HEK293T (cell line): ENCODE measurements around the gene CD81.
"Not testable (repeated sequence)": the region's sequence is repeated elsewhere in the genome, so short reads cannot be mapped to it uniquely, and the experiment has no call there.

Experiments
- CTCF ChIA-PET: fragments of 350-600 bp; formaldehyde crosslinking; extraction: SDS; loops from one replicate; lab custom pipeline; 2021; ENCODE audit warnings: antibody characterized with exemption, inconsistent platforms; lab: Yijun Ruan, JAX
- POLR2A ChIA-PET: fragments of 350-600 bp; formaldehyde crosslinking; extraction: SDS; loops from one replicate; lab custom pipeline; 2020; ENCODE audit warnings: antibody characterized with exemption, inconsistent platforms; lab: Yijun Ruan, JAX
- DNase-seq: peaks from one replicate; pipeline ENCODE4 v3.0.0; 2012; ENCODE audit warnings: mixed read lengths; ENCODE audit errors: extremely low spot score
- ARNT ChIP-seq: fragments of 450-650 bp; IDR thresholded peaks from 2 replicates; pipeline ENCODE4 v1.6.1; 2017; ENCODE audit warnings: mild to moderate bottlenecking
- BHLHE40 ChIP-seq: fragments of 450-650 bp; IDR thresholded peaks from 2 replicates; pipeline ENCODE4 v1.6.1; 2016; ENCODE audit warnings: mild to moderate bottlenecking, moderate library complexity, borderline replicate concordance
- CTBP1 ChIP-seq: fragments of 450-650 bp; IDR thresholded peaks from 2 replicates; pipeline ENCODE4 v1.6.1; 2016; ENCODE audit warnings: borderline replicate concordance
- ELF4 ChIP-seq: fragments of 450-650 bp; IDR thresholded peaks from 2 replicates; pipeline ENCODE4 v1.6.1; 2017; ENCODE audit warnings: antibody characterized with exemption
- FOXA1 ChIP-seq: fragments of 450-650 bp; IDR thresholded peaks from 2 replicates; pipeline ENCODE4 v1.6.1; 2016; ENCODE audit warnings: mild to moderate bottlenecking
- FOXK2 ChIP-seq: fragments of 450-650 bp; IDR thresholded peaks from 2 replicates; pipeline ENCODE4 v1.6.1; 2016; ENCODE audit warnings: mild to moderate bottlenecking
- FOXM1 ChIP-seq: fragments of 450-650 bp; IDR thresholded peaks from 2 replicates; pipeline ENCODE4 v1.6.1; 2017; ENCODE audit warnings: mild to moderate bottlenecking, borderline replicate concordance
- HDGF ChIP-seq: fragments of 450-650 bp; IDR thresholded peaks from 2 replicates; pipeline ENCODE4 v1.6.1; 2017; ENCODE audit warnings: antibody characterized with exemption, borderline replicate concordance
- L3MBTL2 ChIP-seq: fragments of 450-650 bp; conservative IDR thresholded peaks from 2 replicates; pipeline ENCODE4 v1.6.1; 2016; ENCODE audit warnings: mild to moderate bottlenecking
- LEF1 ChIP-seq: fragments of 450-650 bp; IDR thresholded peaks from 2 replicates; pipeline ENCODE4 v1.6.1; 2017; ENCODE audit warnings: mild to moderate bottlenecking, borderline replicate concordance
- NFRKB ChIP-seq: fragments of 450-650 bp; IDR thresholded peaks from 2 replicates; pipeline ENCODE4 v1.6.1; 2016; ENCODE audit warnings: mild to moderate bottlenecking, moderate library complexity
- PKNOX1 ChIP-seq: fragments of 450-650 bp; IDR thresholded peaks from 2 replicates; pipeline ENCODE4 v1.6.1; 2016
- SP1 ChIP-seq: fragments of 450-650 bp; IDR thresholded peaks from 2 replicates; pipeline ENCODE4 v1.6.1; 2017
- SUZ12 ChIP-seq: fragments of 450-650 bp; IDR thresholded peaks from 2 replicates; pipeline ENCODE4 v1.6.1; 2016; ENCODE audit warnings: mild to moderate bottlenecking
- TARDBP ChIP-seq: fragments of 450-650 bp; IDR thresholded peaks from 2 replicates; pipeline ENCODE4 v1.6.1; 2016
- ZNF384 ChIP-seq: fragments of 450-650 bp; IDR thresholded peaks from 2 replicates; pipeline ENCODE4 v1.6.1; 2016

CD81 gene

DNA sequence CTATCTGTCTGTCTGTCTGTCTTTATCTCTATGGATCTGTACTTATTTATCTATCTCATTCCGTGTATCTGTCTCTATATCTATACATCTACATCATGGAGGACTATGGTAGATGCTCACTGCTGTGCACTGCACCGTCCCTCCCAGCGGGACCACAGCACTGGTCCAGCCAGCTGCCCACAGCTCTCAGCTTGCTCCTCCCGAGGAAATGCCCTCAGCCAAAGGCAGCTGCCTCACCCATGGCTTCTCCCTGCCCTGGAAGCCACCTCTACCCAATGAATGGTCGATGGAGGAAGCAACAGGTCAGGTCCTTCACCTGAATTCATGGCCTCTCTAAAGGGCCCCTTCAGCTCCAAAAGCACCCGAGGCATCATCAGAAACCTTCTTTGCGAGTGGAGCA, 14.7 kb upstream of the CD81 start:
- TF ChIP-seq FOXA1 (no peak), FOXM1 (no peak), FOXK2 (no peak), ARNT (no peak), ELF4 (no peak), BHLHE40 (no peak)
- no peak for DNase-seq
- POLR2A ChIA-PET: no interaction called here
- CTCF ChIA-PET: no interaction called here

GRCh38 chr11:2363130-2363529, 14.0 kb upstream of the CD81 start:
- DNase-seq: no peak
- CTCF ChIA-PET: no interaction called here
- POLR2A ChIA-PET: no interaction called here
- no peak for TF ChIP-seq HDGF
- TF ChIP-seq SUZ12: no peak
- TF ChIP-seq NFRKB: no peak
- no peak for TF ChIP-seq BHLHE40
- TF ChIP-seq L3MBTL2: no peak

DNA sequence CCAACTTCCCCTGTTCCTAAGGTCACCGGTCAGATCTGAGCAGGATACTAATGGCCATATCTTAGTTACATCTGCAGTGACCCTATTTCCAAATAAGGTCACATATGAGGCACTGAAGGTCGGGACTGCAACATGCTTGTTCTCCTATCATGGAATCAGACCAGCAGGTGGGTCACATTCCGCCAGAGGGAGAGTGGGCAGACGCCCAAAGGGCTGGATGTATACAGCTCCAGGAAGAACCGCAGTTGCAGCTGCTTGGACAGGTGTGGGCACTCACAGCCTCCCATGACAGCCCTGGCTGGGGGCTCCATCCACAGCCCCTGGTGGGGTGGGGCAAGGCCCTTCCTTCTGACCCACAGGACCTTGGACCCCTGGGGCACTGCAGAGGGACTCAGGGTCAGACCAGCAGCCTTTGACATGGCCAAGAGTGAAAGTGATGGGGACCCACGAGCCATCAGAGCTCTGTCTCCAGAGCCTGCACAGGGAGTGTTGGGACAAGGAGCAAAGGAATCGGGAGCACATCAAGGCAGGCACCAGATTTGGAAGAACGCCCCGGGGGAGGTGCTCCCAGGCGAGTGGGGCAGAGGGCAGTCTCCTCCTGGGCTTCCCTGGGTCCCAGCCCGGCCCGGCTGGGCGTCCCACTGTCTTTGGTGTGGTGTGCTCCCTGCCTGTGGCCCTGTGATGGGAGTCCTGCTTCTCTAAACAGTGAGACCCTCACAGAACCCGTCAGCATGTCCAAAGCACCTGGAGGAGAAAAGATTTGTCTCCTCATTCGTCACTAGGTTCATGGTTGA, 13.3 kb upstream of the CD81 start:
- POLR2A ChIA-PET: no interaction called here
- CTCF ChIA-PET: no interaction called here
- TF ChIP-seq L3MBTL2 (no peak), LEF1 (no peak), BHLHE40 (no peak), ARNT (no peak), ELF4 (no peak), SUZ12 (no peak), CTBP1 (no peak), NFRKB (no peak), HDGF (no peak), FOXM1 (no peak), SP1 (no peak), ZNF384 (no peak), TARDBP (no peak)

GRCh38 chr11:2364386-2364785, 12.7 kb upstream of the CD81 start:
- CTCF ChIA-PET: not testable (repeated sequence)

More for the DNA sequence above, 13.3 kb upstream of the CD81 start:
- no peak for DNase-seq

GRCh38 chr11:2365571-2366210, 11.4 kb upstream of the CD81 start:
- POLR2A ChIA-PET: no interaction called here
- DNase-seq: no peak
- CTCF ChIA-PET: no interaction called here
- TF ChIP-seq TARDBP: no peak
- TF ChIP-seq L3MBTL2: no peak
- no peak for TF ChIP-seq SUZ12
- TF ChIP-seq ELF4: no peak
- TF ChIP-seq SP1: no peak
- TF ChIP-seq NFRKB: no peak
- no peak for TF ChIP-seq LEF1
- no peak for TF ChIP-seq FOXA1
- no peak for TF ChIP-seq PKNOX1
- no peak for TF ChIP-seq ZNF384
- no peak for TF ChIP-seq BHLHE40
- no peak for TF ChIP-seq FOXM1
- TF ChIP-seq ARNT: no peak
- no peak for TF ChIP-seq CTBP1
- no peak for TF ChIP-seq HDGF
- TF ChIP-seq FOXK2: no peak

More at GRCh38 chr11:2364386-2364785, 12.7 kb upstream of the CD81 start:
- DNase-seq, POLR2A ChIA-PET: not testable (repeated sequence)

GRCh38 chr11:2366276-2366675, 10.8 kb upstream of the CD81 start:
- no peak for DNase-seq
- POLR2A ChIA-PET: interaction anchor here (2.2 kb wide), 1 partner anchor 11 kb away, joined by 13 read pairs; the partner anchor contains the start of gene CD81
- no peak for TF ChIP-seq ELF4
- TF ChIP-seq SP1: no peak
- no peak for TF ChIP-seq ARNT
- no peak for TF ChIP-seq BHLHE40
- no peak for TF ChIP-seq SUZ12
- TF ChIP-seq NFRKB: no peak
- no peak for TF ChIP-seq FOXM1
- no peak for TF ChIP-seq FOXA1
- CTCF ChIA-PET: interaction anchor here (1.7 kb wide), 1 partner anchor 11 kb away, joined by 4 read pairs; the partner anchor contains the start of gene CD81

- DNase-seq: no peak
- no peak for TF ChIP-seq LEF1
- TF ChIP-seq CTBP1: no peak
- no peak for TF ChIP-seq NFRKB
- no peak for TF ChIP-seq FOXA1
- no peak for TF ChIP-seq SP1
- no peak for TF ChIP-seq ARNT
- TF ChIP-seq SUZ12: no peak
- no peak for TF ChIP-seq ELF4
- TF ChIP-seq PKNOX1: no peak
- TF ChIP-seq L3MBTL2: no peak
- TF ChIP-seq FOXM1: no peak
- TF ChIP-seq HDGF: no peak
- TF ChIP-seq BHLHE40: no peak
- TF ChIP-seq FOXK2: no peak
- TF ChIP-seq ZNF384: no peak
- no peak for TF ChIP-seq TARDBP
- CTCF ChIA-PET: interaction anchor here (1.7 kb wide), 1 partner anchor 11 kb away, joined by 4 read pairs; the partner anchor contains the start of gene CD81
- POLR2A ChIA-PET: interaction anchor here (1.3 to 2.2 kb wide), 2 partner anchors 10 to 12 kb away, joined by 3 to 13 read pairs; partner anchors contain the start of gene CD81
Observed at GRCh38 chr11:2366733-2367132, 10.4 kb upstream of the CD81 start.
